Measurements from ENCODE around the gene TRPC3.
"Not testable (repeated sequence)": the region's sequence is repeated elsewhere in the genome, so short reads cannot be mapped to it uniquely, and the experiment has no call there.

TRPC3 gene

DNA sequence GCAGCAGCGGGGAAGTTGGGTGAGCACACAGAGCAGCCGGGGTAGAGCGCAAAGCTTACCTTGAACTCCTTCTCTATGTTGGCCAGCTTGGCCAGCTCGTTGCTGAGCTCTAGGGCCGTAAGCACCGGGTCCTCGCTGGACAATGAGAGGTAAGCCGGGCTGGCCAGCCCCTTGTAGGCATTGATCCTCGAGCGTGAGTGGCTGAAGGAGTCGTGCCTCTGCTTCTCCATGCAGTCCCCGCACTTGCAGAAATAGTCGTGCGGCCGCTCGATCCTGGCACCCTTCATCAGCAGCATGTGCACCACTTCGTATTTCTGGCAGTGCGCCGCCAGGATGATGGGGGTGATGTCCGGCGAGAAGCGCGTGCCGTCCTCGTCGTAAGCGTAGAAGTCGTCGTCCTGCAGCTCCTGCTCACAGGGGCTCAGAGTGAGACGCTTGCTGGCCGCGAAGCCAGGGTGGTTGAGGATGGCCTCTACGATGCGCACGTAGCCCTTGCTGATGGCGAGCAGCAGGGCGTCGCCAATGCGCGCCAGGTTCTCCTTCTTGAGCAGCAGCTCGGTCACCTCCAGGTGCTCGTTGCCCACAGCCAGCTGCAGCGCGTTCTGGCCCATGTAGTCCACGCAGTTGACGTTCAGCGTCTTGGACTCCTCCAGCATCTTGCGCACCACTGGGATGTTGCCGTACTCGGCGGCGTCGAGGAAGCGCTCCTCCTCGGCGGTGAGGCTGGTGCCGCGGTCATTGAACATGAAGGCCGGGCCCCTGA is 19.5 kb downstream of the TRPC3 start:
- H3K4me3 ChIP-seq (ENCODE audit: low read depth, low read length): no peak overlapping the region
- no peak for TF ChIP-seq CTCF (IDR thresholded peaks at IDR 0.05; ENCODE audit: low read depth, low read length)

DNA sequence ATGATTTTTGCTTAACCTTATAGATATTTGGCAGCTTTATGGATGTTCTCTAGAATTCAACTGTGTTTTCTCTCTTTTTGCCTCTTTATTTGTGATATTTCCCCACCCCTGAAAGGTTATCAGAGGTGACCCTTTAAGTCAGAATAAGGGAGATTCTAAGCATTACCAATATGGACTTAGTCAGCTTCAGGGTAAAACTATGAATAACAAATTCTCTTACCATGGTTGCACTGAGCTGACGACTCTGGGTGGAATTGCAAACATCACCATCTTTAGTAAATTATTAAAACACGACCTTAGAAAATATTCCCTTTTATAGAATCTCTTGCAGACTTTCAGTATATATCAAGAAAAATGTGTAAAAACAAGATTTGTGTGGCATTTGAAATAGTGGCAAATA is 21.6 kb downstream of the TRPC3 start:
- H3K4me3 ChIP-seq (ENCODE audit: low read depth, low read length): no peak overlapping the region
- TF ChIP-seq CTCF (IDR thresholded peaks at IDR 0.05; ENCODE audit: low read depth, low read length): no peak

DNA sequence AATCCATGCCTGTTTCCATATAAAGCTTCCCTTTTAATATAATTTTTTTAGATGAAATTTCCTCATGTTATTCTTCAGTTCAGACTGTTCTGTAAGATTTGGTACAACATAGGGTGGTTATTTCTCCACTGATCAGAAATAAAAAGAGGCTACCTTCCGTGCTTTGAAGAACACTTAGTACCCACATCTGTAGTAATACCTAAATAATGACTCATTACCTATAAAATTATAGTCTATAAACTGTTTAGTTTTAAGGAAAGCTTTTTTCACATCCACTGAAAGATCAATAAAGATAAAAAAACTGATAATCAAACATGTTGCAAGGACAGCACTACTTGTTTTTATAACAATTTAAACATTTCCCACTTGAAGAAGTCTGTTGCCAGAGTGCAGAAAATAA is 23.9 kb downstream of the TRPC3 start:
- TF ChIP-seq CTCF (IDR thresholded peaks at IDR 0.05; ENCODE audit: low read depth, low read length): no peak
- H3K4me3 ChIP-seq (ENCODE audit: low read depth, low read length): no peak overlapping the region

- H3K4me3 ChIP-seq (ENCODE audit: low read depth, low read length): not testable (repeated sequence)
Measured at GRCh38 chr4:121926490-121926889, 25.4 kb downstream of the TRPC3 start.

DNA sequence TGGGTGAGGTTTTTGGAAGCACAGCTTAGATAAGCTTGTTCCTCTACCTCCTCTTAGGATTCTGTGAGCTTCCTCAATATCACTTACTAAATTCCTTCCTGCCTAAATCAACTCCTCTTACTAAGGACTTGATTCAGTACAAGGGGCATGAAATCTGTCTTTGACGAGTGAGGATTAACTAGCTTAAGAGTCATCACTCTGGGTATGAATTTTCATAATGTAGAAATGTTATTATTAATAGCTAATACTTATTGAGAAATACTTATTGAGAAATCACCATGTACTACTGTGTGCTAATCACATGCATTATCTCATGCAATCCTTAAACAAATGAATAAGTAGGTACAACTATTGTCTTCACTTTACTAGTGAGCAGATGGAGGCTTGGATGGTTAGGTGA is 28.6 kb downstream of the TRPC3 start:
- no peak for TF ChIP-seq CTCF (IDR thresholded peaks at IDR 0.05; ENCODE audit: low read depth, low read length)
- H3K4me3 ChIP-seq (ENCODE audit: low read depth, low read length): no peak overlapping the region

DNA sequence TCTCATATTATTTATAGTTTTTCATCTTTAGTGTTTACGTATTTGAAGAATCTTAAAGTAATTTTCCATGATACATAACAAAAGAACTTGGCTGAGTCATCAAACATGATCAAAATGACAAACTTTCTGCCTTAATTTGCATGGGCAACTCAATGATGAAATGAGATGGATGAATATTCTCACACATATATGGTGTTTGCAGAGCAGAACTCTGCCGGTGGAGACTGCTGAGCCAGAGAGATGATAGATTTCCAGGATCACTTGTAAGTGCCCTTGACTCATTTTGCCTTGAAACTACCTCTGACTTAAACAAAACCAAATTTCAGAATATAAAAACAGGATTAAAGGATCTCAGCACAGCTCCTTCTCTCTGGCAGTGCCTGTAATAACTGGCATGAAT is 38.2 kb downstream of the TRPC3 start:
- no peak for TF ChIP-seq CTCF (IDR thresholded peaks at IDR 0.05; ENCODE audit: low read depth, low read length)
- no peak overlapping the region for H3K4me3 ChIP-seq (ENCODE audit: low read depth, low read length)

DNA sequence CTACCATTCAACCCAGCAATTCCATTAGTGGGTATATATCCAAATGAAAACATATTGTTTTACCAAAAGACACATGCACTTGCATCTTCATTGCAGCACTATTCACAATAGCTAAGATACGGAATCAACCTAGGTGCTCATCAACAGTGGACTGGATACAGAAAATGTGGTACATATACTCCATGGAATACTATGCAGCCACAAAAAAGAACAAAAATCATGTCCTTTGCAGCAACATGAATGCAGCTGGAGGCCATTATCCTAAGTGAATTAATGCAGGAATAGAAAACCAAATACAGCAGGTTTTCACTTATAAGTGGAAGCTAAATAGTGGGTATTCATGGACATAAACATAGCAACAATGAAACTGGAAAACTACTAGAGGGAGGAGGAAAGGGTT is 43.5 kb downstream of the TRPC3 start:
- no peak overlapping the region for H3K4me3 ChIP-seq (ENCODE audit: low read depth, low read length)
- TF ChIP-seq CTCF (IDR thresholded peaks at IDR 0.05; ENCODE audit: low read depth, low read length): no peak

Data from WI38 (cell line).